Activated gamma-delta T cell (primary cell): ENCODE data around the gene SLC16A5.
"Not testable (repeated sequence)": the region's sequence is repeated elsewhere in the genome, so short reads cannot be mapped to it uniquely, and the experiment has no call there.

Experiments
- DNase-seq: peaks from one replicate; lab custom pipeline; 2025; lab: John Stamatoyannopoulos, UW

The SLC16A5 gene

DNA sequence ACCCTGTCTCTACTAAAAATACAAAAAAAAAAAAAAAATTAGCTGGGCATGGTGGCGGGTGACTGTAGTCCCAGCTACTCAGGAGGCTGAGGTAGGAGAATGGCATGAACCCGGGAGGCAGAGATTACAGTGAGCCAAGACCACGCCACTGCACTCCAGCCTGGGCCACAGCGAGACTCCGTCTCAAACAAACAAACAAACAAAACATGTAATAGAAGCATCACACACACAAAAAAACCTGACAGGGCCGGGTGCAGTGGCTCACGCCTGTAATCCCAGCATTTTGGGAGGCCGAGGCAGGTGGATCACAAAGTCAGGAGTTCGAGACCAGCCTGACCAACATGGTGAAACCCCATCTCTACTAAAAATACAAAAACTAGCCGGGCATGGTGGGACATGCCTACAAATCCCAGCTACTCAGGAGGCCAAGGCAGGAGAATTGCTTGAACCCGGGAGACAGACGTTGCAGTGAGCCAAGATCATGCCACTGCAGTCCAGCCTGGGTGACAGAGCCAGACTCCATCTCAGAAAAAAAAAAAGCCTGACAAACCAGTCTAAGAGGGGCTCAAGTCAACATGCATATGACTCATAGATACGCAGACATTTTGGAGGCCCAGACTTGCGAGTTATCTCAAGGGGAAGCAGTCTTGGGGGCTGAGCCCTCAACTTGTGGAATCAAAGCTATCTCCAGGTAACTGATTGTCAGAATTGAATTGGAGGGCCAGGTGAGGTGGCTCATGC lies 46.0 kb downstream of the SLC16A5 start:
- not testable (repeated sequence) for DNase-seq

DNA sequence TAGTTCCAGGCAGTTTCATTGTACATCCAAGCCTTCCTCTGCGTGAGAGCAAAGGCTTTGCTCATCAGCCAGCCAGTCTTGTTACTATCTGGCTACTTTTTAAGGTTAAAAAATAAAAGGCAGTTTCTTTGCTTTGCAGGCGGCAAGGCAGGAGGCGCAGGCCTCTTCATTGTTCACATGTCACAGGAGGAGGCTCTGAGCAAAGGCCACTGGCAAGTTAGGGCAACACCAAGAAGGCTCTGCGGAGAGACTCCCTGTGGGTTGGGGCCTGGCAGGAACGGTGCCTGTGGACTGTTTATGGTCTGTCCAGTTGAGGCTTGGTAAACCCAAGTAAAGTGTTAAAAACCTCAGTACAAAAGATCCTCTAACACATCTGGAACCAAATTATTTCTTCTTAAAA lies 47.7 kb downstream of the SLC16A5 start:
- DNase-seq, result no peak

DNA sequence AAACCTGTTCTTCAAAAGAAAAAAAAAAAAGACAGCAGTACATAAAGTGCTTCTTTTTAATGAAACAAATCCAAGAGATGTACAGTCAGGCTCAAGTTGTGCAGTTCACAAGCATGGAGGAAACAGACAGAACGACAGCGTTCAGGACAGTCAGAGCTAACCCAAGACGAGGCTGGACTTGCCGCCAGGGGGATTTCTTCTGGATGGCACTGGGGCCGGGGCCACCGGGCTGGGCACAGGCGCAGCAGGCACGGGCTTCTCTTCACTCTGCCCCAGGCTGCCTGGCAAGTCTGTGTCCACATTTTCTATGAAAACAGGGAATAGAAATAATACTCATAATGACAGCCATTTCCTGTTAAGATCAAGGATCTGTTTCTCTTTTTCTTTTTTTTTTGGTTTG lies 48.2 kb downstream of the SLC16A5 start:
- no peak for DNase-seq

- DNase-seq, result not testable (repeated sequence)
These were observed 50.0 kb downstream of the SLC16A5 start for GRCh38 chr17:75137762-75138161.

GRCh38 chr17:75138519-75138918 lies 50.8 kb downstream of the SLC16A5 start:
- no peak for DNase-seq

GRCh38 chr17:75142236-75142971 lies 54.6 kb downstream of the SLC16A5 start:
- DNase-seq, result no peak

GRCh38 chr17:75144816-75145512 lies 57.2 kb downstream of the SLC16A5 start:
- DNase-seq, result no peak

- DNase-seq, result no peak
These were observed 58.8 kb downstream of the SLC16A5 start for GRCh38 chr17:75146592-75146991.

DNA sequence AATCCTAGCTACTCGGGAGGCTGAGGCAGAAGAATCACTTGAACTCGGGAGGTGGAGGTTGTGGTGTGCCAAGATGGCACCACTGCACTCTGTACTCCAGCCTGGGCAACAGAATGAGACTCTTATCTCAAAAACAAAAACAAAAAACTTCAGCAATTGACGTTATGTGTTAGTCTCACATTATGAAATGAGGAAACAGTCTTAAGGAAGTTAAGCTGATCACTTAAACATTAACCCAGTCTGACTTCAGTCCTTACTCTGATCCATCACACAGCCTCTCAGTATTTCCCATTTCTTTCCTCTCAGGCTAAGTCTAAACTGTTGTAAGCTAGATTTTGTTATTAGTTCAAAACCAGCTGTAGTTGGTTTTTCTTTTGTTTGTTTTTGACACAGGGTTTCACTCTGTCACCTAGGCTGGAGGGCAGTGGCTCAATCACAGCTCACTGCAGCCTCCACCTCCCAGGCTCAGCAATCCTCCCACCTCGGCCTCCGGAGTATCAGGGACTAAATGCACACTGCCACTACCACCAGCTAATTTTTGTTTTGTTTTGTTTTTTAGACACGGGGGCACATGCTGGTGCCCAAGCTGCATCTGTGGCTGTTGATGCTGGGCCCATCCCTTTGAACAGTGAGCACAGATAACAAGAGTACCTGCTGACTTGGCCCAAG lies 60.3 kb downstream of the SLC16A5 start:
- no peak for DNase-seq

DNA sequence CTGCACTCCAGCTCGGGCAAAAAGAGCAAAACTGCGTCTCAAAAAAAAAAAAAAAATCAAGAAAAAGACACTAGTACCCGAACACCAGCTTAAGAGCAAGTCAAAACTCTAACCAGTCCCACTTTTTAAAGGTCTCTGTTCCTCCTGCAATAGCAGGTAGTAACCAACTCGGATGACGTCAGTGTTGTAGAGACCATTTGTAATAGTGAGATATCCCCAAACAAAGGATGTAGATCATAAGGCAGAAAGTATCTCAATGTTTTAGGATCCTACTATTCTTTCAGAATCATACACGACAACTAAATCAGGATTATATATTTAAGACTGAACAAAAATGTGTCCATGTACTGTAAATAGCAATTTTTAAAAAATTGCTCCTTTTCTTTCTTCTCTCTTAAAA lies 64.2 kb downstream of the SLC16A5 start:
- DNase-seq, result no peak

GRCh38 chr17:75152523-75152921 lies 64.8 kb downstream of the SLC16A5 start:
- DNase-seq, result no peak

GRCh38 chr17:75152922-75153779 lies 65.4 kb downstream of the SLC16A5 start:
- no peak for DNase-seq

DNA sequence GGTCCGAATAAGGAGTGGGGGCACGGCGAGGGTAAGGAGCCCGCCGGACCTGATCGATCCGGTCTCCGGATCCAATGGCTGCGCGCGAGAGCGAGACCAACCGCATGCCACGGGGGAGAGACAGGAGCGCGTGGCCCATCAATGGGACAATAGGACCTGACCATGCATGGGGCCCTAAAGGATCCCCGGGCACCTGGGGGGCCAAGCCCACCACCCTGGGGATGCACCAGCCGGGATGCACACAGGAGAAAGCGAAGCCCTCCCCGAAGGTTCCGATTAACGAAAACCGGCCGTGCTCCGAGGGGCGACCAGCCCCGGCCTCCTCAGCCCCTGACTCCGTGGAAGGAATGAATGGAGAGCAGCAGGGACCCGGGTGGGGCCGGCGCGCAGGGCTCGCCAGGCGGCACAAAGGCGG lies 66.0 kb downstream of the SLC16A5 start:
- no peak for DNase-seq

- peak; percentile 79 for DNase-seq
These were observed 66.7 kb downstream of the SLC16A5 start, which contains the start of gene JPT1 for GRCh38 chr17:75154195-75155106. Gene JPT1 (minus strand): TSS chr17:75154512. CDS start chr17:75154397, 115 bp downstream.

GRCh38 chr17:75155191-75155601 lies 67.4 kb downstream of the SLC16A5 start:
- DNase-seq, result no peak
